Measurements from ENCODE around the gene SERP2.

GRCh38 chr13:44404261-44405132 lies 30.9 kb downstream of the SERP2 start:
- TF ChIP-seq POLR2A (IDR thresholded peaks at IDR 0.05; ENCODE audit: low read length): no peak
- TF ChIP-seq GATA1 (IDR thresholded peaks at IDR 0.05; ENCODE audit: low read depth, low read length): no peak

All from erythroblast (primary cell).